Keratinocyte (primary cell): ENCODE measurements around the gene TBKBP1. TPM values are rescaled to one million over a fixed set of nuclear protein-coding genes. Genes with fewer than 3 reads are reported as not detected.

Experiments
- DNase-seq: peaks from one replicate; pipeline ENCODE4 v3.0.0-alpha.2; 2011; ENCODE audit warnings: low read depth, missing footprints, low spot score
- FAIRE-seq: peaks from 2 replicates; lab custom pipeline; 2011; peaks lifted over from hg19 to GRCh38; lab: Jason Lieb, UNC
- H2AFZ ChIP-seq: 2 replicates; pipeline ENCODE4 v1.6.0; 2012; ENCODE audit warnings: low read length, control low read depth, inconsistent platforms; ENCODE audit not compliant: control insufficient read depth
- H3K27ac ChIP-seq: 2 replicates; pipeline ENCODE4 v1.5.1; 2011; ENCODE audit warnings: low read length; ENCODE audit not compliant: control insufficient read depth, insufficient read depth
- H3K27me3 ChIP-seq: 3 replicates; pipeline ENCODE4 v1.6.0; 2011; ENCODE audit warnings: low read length; ENCODE audit not compliant: control insufficient read depth, insufficient read depth; ENCODE audit errors: extremely low read depth
- H3K36me3 ChIP-seq, 2 experiments: 2 replicates in 1 of 2; 3 replicates in 1 of 2; pipeline ENCODE4 v1.5.1; 2011; ENCODE audit warnings: low read length in 2 of 2, mild to moderate bottlenecking in 1 of 2; ENCODE audit not compliant: control insufficient read depth in 2 of 2, insufficient read depth in 2 of 2; ENCODE audit errors: extremely low read depth in 1 of 2
- H3K4me1 ChIP-seq: 3 replicates; pipeline ENCODE4 v1.5.1; 2011; ENCODE audit warnings: low read length; ENCODE audit not compliant: control insufficient read depth, insufficient read depth; ENCODE audit errors: extremely low read depth
- H3K4me2 ChIP-seq: 3 replicates; pipeline ENCODE4 v1.6.0; 2011; ENCODE audit warnings: low read depth, low read length; ENCODE audit not compliant: control insufficient read depth, insufficient read depth; ENCODE audit errors: extremely low read depth
- H3K4me3 ChIP-seq, 3 experiments: fragments of 200-600 bp in 1 of 3; sonication (generic) in 1 of 3; 2 replicates in 2 of 3; 3 replicates in 1 of 3; pipeline ENCODE4 v1.5.1; 2011 to 2016; ENCODE audit warnings: low read length in 3 of 3, mild to moderate bottlenecking in 3 of 3, control low read depth in 2 of 3, inconsistent platforms in 1 of 3, low read depth in 1 of 3, mixed read lengths in 1 of 3, mixed run types in 1 of 3, moderate library complexity in 1 of 3; ENCODE audit not compliant: control insufficient read depth in 2 of 3, insufficient read depth in 2 of 3; ENCODE audit errors: extremely low read depth in 1 of 3
- H3K79me2 ChIP-seq: 2 replicates; pipeline ENCODE4 v1.6.0; 2012; ENCODE audit warnings: low read length; ENCODE audit not compliant: control insufficient read depth, insufficient read depth
- H3K9ac ChIP-seq: 3 replicates; pipeline ENCODE4 v1.6.0; 2011; ENCODE audit warnings: low read length; ENCODE audit not compliant: control insufficient read depth, insufficient read depth; ENCODE audit errors: extremely low read depth
- H3K9me1 ChIP-seq: 3 replicates; pipeline ENCODE4 v1.6.0; 2011; ENCODE audit warnings: low read length; ENCODE audit not compliant: control insufficient read depth, insufficient read depth; ENCODE audit errors: extremely low read depth
- H3K9me3 ChIP-seq: 2 replicates; pipeline ENCODE4 v1.5.1; 2012; ENCODE audit warnings: low read depth, low read length; ENCODE audit not compliant: control insufficient read depth
- H4K20me1 ChIP-seq: 3 replicates; pipeline ENCODE4 v1.6.0; 2011; ENCODE audit warnings: low read length; ENCODE audit not compliant: control insufficient read depth, insufficient read depth; ENCODE audit errors: extremely low read depth
- CTCF ChIP-seq, 3 experiments: IDR thresholded peaks in 1 of 3; conservative IDR thresholded peaks in 1 of 3; optimal IDR thresholded peaks in 1 of 3; 2 replicates in 2 of 3; 3 replicates in 1 of 3; pipeline versions ENCODE3 to v1.5.1; 2011; ENCODE audit warnings: low read length in 3 of 3, mild to moderate bottlenecking in 3 of 3, moderate library complexity in 2 of 3, control low read depth in 1 of 3, inconsistent platforms in 1 of 3; ENCODE audit not compliant: insufficient read depth in 2 of 3; ENCODE audit errors: extremely low read depth in 1 of 3
- EZH2 ChIP-seq: IDR thresholded peaks from one replicate; pipeline ENCODE4 v1.6.1; 2012; ENCODE audit warnings: inconsistent platforms, mild to moderate bottlenecking, low read length, moderate library complexity
- dilution Hi-C: fragments of 300-500 bp; cut with MboI; formaldehyde crosslinking; loops from one replicate; pipeline ENCODE4 v1.7.0; 2020; ENCODE audit warnings: low sequenced_read_pairs; ENCODE audit not compliant: extremely low pct_ligation_motif_present
- polyA plus RNA-seq, 5 experiments: library from polyadenylated mRNA; depleted of rRNA in 3 of 5; stranded (reverse) in 3 of 5; stranded (forward) in 1 of 5; unstranded in 1 of 5; fragments of >200 nt; gene quantifications; 1 replicate in 1 of 5; 2 replicates in 3 of 5; 3 replicates in 1 of 5; pipeline versions ENCODE4 v1.2.1 to v1.2.3, GENCODE V29; 2011 to 2012; ENCODE audit warnings: missing spikeins in 2 of 5, low read depth in 1 of 5, low replicate concordance in 1 of 5

TBKBP1 gene
- polyA plus RNA-seq, 1 donor (not counting 4 experiments of a cell fraction or from before 2014, with no cell fraction given) = 4.3 TPM

- peaks cover 10% of the 10 kb centered on the region for H3K4me1 ChIP-seq
- no peak overlapping the region for H3K9ac ChIP-seq
- H3K9me3 ChIP-seq = no peaks in the 10 kb centered on the region
- no peaks in the 10 kb centered on the region for H4K20me1 ChIP-seq
- TF ChIP-seq CTCF (optimal IDR thresholded peaks at IDR 0.05 in 1 of 3, IDR thresholded peaks at IDR 0.05 in 1 of 3, conservative IDR thresholded peaks at IDR 0.05 in 1 of 3; ENCODE audit: extremely low read depth in 1 of 3, insufficient read depth in 2 of 3, low read length in 3 of 3) = no peak
- TF ChIP-seq EZH2 = no peak
- dilution Hi-C loops = no loop called here
- peaks cover 0 to 5% of the 10 kb centered on the region in 2 experiments for H3K36me3 ChIP-seq
- H3K27ac ChIP-seq = no peak overlapping the region
- H3K27me3 ChIP-seq = peaks cover 5% of the 10 kb centered on the region
- H3K4me2 ChIP-seq = no peak overlapping the region
- DNase-seq = no peak
- FAIRE-seq = no peak
- H3K4me3 ChIP-seq = no peak overlapping the region
- no peaks in the 10 kb centered on the region for H3K9me1 ChIP-seq
- no peaks in the 10 kb centered on the region for H3K79me2 ChIP-seq
- H2AFZ ChIP-seq = no peak overlapping the region
Observed at GRCh38 chr17:47690121-47690520, 3.8 kb upstream of the TBKBP1 start.

GRCh38 chr17:47692137-47692894 is 1.6 kb upstream of the TBKBP1 start:
- H3K9ac ChIP-seq = no peak overlapping the region
- dilution Hi-C loops = no loop called here
- peaks cover 13% of the 10 kb centered on the region for H3K4me1 ChIP-seq
- DNase-seq (no peak), FAIRE-seq (no peak)
- no peak overlapping the region for H3K27ac ChIP-seq
- H3K9me1 ChIP-seq = no peaks in the 10 kb centered on the region
- H4K20me1 ChIP-seq = no peaks in the 10 kb centered on the region
- peaks cover 5% of the 10 kb centered on the region for H3K27me3 ChIP-seq
- no peaks in the 10 kb centered on the region for H3K79me2 ChIP-seq
- H2AFZ ChIP-seq = no peak overlapping the region
- no peaks in the 10 kb centered on the region for H3K9me3 ChIP-seq
- no peaks in the 10 kb centered on the region for H3K36me3 ChIP-seq
- H3K4me3 ChIP-seq = no peak overlapping the region
- H3K4me2 ChIP-seq = no peak overlapping the region
- TF ChIP-seq EZH2 (no peak), CTCF (optimal IDR thresholded peaks at IDR 0.05 in 1 of 3, IDR thresholded peaks at IDR 0.05 in 1 of 3, conservative IDR thresholded peaks at IDR 0.05 in 1 of 3; ENCODE audit: extremely low read depth in 1 of 3, insufficient read depth in 2 of 3, low read length in 3 of 3) (no peak)
